HepG2 (cell line): ENCODE data around the gene ESPN. TPM values are rescaled to one million over a fixed set of nuclear protein-coding genes. Genes with fewer than 3 reads are reported as not detected.
A peak's percentile ranks its signal among the peaks of the same experiment; 100 is the strongest.

ENCODE experiments used
- ATAC-seq: fragments of 200-7000 bp; cut with Tn5 transposase; 3 replicates; pipeline ENCODE4 v1.9.1; 2020; ENCODE audit warnings: mild to moderate bottlenecking, moderate library complexity
- BruUV-seq: library from RNA; stranded (reverse); fragments of 400-500 nt; replicated peaks from 2 replicates; lab custom pipeline; 2021; lab: Mats Ljungman, UMichigan
- CTCF ChIA-PET: fragments of 300-600 bp; formaldehyde crosslinking; extraction: SDS; loops from one replicate; lab custom pipeline; 2021; ENCODE audit warnings: low total read pairs, inconsistent platforms, low intra/inter-chr PET ratio; lab: Yijun Ruan, JAX
- POLR2A ChIA-PET: fragments of 350-600 bp; sonication (Branson Sonifier 250); formaldehyde crosslinking; loops from one replicate; lab custom pipeline; 2020; ENCODE audit warnings: antibody characterized with exemption, inconsistent platforms; lab: Yijun Ruan, JAX
- DNase-seq: peaks from one replicate; pipeline ENCODE4 v3.0.0-alpha.2; 2015; ENCODE audit warnings: low spot score
- FAIRE-seq: peaks from 3 replicates; lab custom pipeline; 2011; peaks lifted over from hg19 to GRCh38; lab: Jason Lieb, UNC
- H2AFZ ChIP-seq: one replicate; pipeline ENCODE4 v1.6.1; 2011; ENCODE audit warnings: low read length, inconsistent platforms
- H3K27ac ChIP-seq: fragments of 300-600 bp; 3 replicates; pipeline ENCODE4 v1.8.0; 2011; ENCODE audit warnings: mixed run types, mild to moderate bottlenecking, mixed read lengths, low read length, inconsistent platforms; ENCODE audit not compliant: insufficient read depth; ENCODE audit errors: extremely low read length
- H3K27me3 ChIP-seq, 2 experiments: fragments of 200-600 bp in 1 of 2; 2 replicates in 1 of 2; 3 replicates in 1 of 2; pipeline versions ENCODE4 v1.6.0 to v1.8.0; 2011; ENCODE audit warnings: low read length in 2 of 2, mild to moderate bottlenecking in 2 of 2, moderate library complexity in 2 of 2, inconsistent platforms in 1 of 2; ENCODE audit not compliant: insufficient read depth in 2 of 2, control insufficient read depth in 1 of 2
- H3K36me3 ChIP-seq, 2 experiments: fragments of 200-600 bp in 1 of 2; replicated peaks in 1 of 2; 2 replicates in 1 of 2; 3 replicates in 1 of 2; pipeline versions ENCODE4 v1.5.1 to v1.8.0; 2011; ENCODE audit warnings: low read length in 2 of 2, inconsistent platforms in 1 of 2; ENCODE audit not compliant: insufficient read depth in 2 of 2, control insufficient read depth in 1 of 2
- H3K4me1 ChIP-seq: 2 replicates; pipeline ENCODE4 v1.5.1; 2012; ENCODE audit warnings: low read length, inconsistent platforms; ENCODE audit not compliant: insufficient read depth
- H3K4me2 ChIP-seq: 2 replicates; pipeline ENCODE4 v1.6.0; 2011; ENCODE audit warnings: low read depth, low read length, inconsistent platforms
- H3K4me3 ChIP-seq, 3 experiments: fragments of 200-600 bp in 1 of 3; sonication (generic), shearing (Covaris generic) in 1 of 3; replicated peaks in 1 of 3; 2 replicates each; pipeline ENCODE4 v1.5.1; 2011 to 2016; ENCODE audit warnings: low read length in 3 of 3, inconsistent platforms in 2 of 3, low read depth in 2 of 3, mild to moderate bottlenecking in 2 of 3, control low read depth in 1 of 3, mixed read lengths in 1 of 3; ENCODE audit not compliant: insufficient read depth in 1 of 3
- H3K79me2 ChIP-seq: one replicate; pipeline ENCODE4 v1.6.1; 2011; ENCODE audit warnings: low read length, inconsistent platforms; ENCODE audit not compliant: insufficient read depth
- H3K9ac ChIP-seq: 2 replicates; pipeline ENCODE4 v1.6.0; 2011; ENCODE audit warnings: mild to moderate bottlenecking, low read depth, low read length, inconsistent platforms; ENCODE audit not compliant: insufficient read depth
- H3K9me3 ChIP-seq: 2 replicates; pipeline ENCODE4 v1.5.1; 2012; ENCODE audit warnings: mild to moderate bottlenecking, low read length
- H4K20me1 ChIP-seq: 2 replicates; pipeline ENCODE4 v1.6.0; 2011; ENCODE audit warnings: inconsistent platforms, mild to moderate bottlenecking, low read length, moderate library complexity; ENCODE audit not compliant: insufficient read depth
- CEBPG ChIP-seq: IDR thresholded peaks from 2 replicates; pipeline ENCODE4 v1.6.1; 2016
- DNMT3B ChIP-seq: conservative IDR thresholded peaks from 2 replicates; pipeline ENCODE4 v1.6.1; 2016; ENCODE audit warnings: missing biosample characterization, control low read depth
- GATAD2A ChIP-seq: IDR thresholded peaks from 2 replicates; pipeline ENCODE4 v1.6.1; 2016
- IKZF5 ChIP-seq: IDR thresholded peaks from 2 replicates; pipeline ENCODE4 v1.6.1; 2018; ENCODE audit warnings: missing genetic modification reagents, mild to moderate bottlenecking, missing compliant biosample characterization
- KDM5B ChIP-seq: sonication (generic); formaldehyde crosslinking; IDR thresholded peaks from 2 replicates; pipeline ENCODE4 v1.4.0; 2020; ENCODE audit warnings: missing genetic modification reagents, mild to moderate bottlenecking, borderline replicate concordance
- MAFK ChIP-seq, 2 experiments: IDR thresholded peaks in 1 of 2; conservative IDR thresholded peaks in 1 of 2; 2 replicates each; pipeline ENCODE4 v1.6.1; 2011; ENCODE audit warnings: improper control_type of control experiment in 2 of 2, low read length in 2 of 2
- SAFB2 ChIP-seq: sonication (generic); formaldehyde crosslinking; IDR thresholded peaks from 2 replicates; pipeline ENCODE4 v1.5.1; 2020; ENCODE audit warnings: missing genetic modification reagents, low read depth, mild to moderate bottlenecking, borderline replicate concordance
- YY1 ChIP-seq: IDR thresholded peaks from 2 replicates; pipeline ENCODE4 v1.6.1; 2011; ENCODE audit warnings: low read length, low read depth, moderate library complexity, mild to moderate bottlenecking; ENCODE audit not compliant: insufficient read depth, insufficient replicate concordance
- ZNF121 ChIP-seq: sonication (generic); formaldehyde crosslinking; IDR thresholded peaks from 2 replicates; pipeline ENCODE4 v1.5.0; 2020; ENCODE audit warnings: mild to moderate bottlenecking, missing genetic modification reagents
- ZNF225 ChIP-seq: sonication (generic); formaldehyde crosslinking; IDR thresholded peaks from 2 replicates; pipeline ENCODE4 v1.4.0; 2020; ENCODE audit warnings: mild to moderate bottlenecking, missing genetic modification reagents
- ZNF235 ChIP-seq: sonication (generic); formaldehyde crosslinking; IDR thresholded peaks from 2 replicates; pipeline ENCODE4 v1.8.1; 2023; ENCODE audit warnings: mild to moderate bottlenecking, missing genetic modification reagents, borderline replicate concordance
- ZNF883 ChIP-seq: sonication (generic); formaldehyde crosslinking; IDR thresholded peaks from 2 replicates; pipeline ENCODE4 v1.5.1; 2020; ENCODE audit warnings: mild to moderate bottlenecking, missing genetic modification reagents; ENCODE audit errors: not compliant biosample characterization
- whole genome bisulfite sequencing: methylation state at CpG from one replicate; pipeline ENCODE4 v1.1.6; 2017; ENCODE audit warnings: low lambda C conversion rate; 5-methylcytosine and 5-hydroxymethylcytosine counted together
- in situ Hi-C: cut with HindIII; loops from 2 replicates; pipeline ENCODE4 v1.10.0; 2017; ENCODE audit warnings: low pct_unique_long_range_greater_than_20kb; ENCODE audit not compliant: extremely low pct_ligation_motif_present
- intact Hi-C: fragments of 100-400 bp; cut with micrococcal nuclease; formaldehyde crosslinking; loops from one replicate; pipeline ENCODE4 v1.10.0; 2022; ENCODE audit not compliant: unreplicated experiment
- polyA plus RNA-seq, 8 experiments: library from polyadenylated mRNA; depleted of rRNA in 3 of 8; stranded (reverse) in 7 of 8; unstranded in 1 of 8; fragments of >200 nt; fragmentation: Illumina TruSeq in 4 of 8; extraction: Trizol in 4 of 8; gene quantifications; 2 replicates each; pipeline versions ENCODE4 v1.2.1 to v1.2.3, GENCODE V29; 2011 to 2016; ENCODE audit warnings: low read depth in 4 of 8, missing spikeins in 1 of 8, mixed read lengths in 1 of 8; ENCODE audit not compliant: insufficient read depth in 1 of 8
- total RNA-seq, 5 experiments: library from RNA; depleted of rRNA; stranded (reverse); fragments of >200 nt; fragmentation: Illumina TruSeq; extraction: Trizol; gene quantifications; 2 replicates each; pipeline ENCODE4 v1.2.3, GENCODE V29; 2016; ENCODE audit warnings: low read depth in 1 of 5
- TF ChIP-seq, protein P1 (sequence below): IDR thresholded peaks from 2 replicates; pipeline ENCODE4 v1.6.1; 2016; ENCODE audit warnings: missing compliant biosample characterization, missing genetic modification reagents, borderline replicate concordance

ESPN gene
- total and polyA plus RNA-seq, 2 of the 13 experiments (the other 11 are each of a cell fraction or from before 2014, with no cell fraction given), result 48.6 to 54.2 TPM

- 14% methylated on average over 1 of the region's 10 CpGs for WGBS
- in situ Hi-C loops, result no loop called here
- BruUV-seq, result no TSS peak
Measured at GRCh38 chr1:6509919-6510291, 85.3 kb downstream of the ESPN start.

More at GRCh38 chr1:6509919-6510291, 85.3 kb downstream of the ESPN start:
- FAIRE-seq, result no peak
- no peaks in the 10 kb centered on the region for H3K9me3 ChIP-seq
- peaks cover 80% of the 10 kb centered on the region for H3K4me1 ChIP-seq
- TF ChIP-seq, protein P1, sequence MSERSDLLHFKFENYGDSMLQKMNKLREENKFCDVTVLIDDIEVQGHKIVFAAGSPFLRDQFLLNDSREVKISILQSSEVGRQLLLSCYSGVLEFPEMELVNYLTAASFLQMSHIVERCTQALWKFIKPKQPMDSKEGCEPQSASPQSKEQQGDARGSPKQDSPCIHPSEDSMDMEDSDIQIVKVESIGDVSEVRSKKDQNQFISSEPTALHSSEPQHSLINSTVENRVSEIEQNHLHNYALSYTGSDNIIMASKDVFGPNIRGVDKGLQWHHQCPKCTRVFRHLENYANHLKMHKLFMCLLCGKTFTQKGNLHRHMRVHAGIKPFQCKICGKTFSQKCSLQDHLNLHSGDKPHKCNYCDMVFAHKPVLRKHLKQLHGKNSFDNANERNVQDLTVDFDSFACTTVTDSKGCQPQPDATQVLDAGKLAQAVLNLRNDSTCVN (CRISPR knock-in tag), result 0 out of 2 replicates have a peak, but pooled peaks have one; percentile 32
- TF ChIP-seq SAFB2 (CRISPR knock-in tag) (no peak), ZNF121 (no peak), IKZF5 (CRISPR knock-in tag) (0 out of 2 replicates have a peak, but pooled peaks have one; percentile 17), YY1 (peak; percentile 22), ZNF225 (no peak), KDM5B (0 out of 2 replicates have a peak, but pooled peaks have one; percentile 51), GATAD2A (CRISPR knock-in tag) (0 out of 2 replicates have a peak, but pooled peaks have one; percentile 27), CEBPG (CRISPR knock-in tag) (peak; percentile 10; the same call in 1 of the 2 replicates), DNMT3B (CRISPR knock-in tag) (no peak), ZNF883 (CRISPR knock-in tag) (no peak), ZNF235 (CRISPR knock-in tag) (peak; percentile 35; the same call in 1 of the 2 replicates), MAFK (conservative IDR thresholded peaks at IDR 0.05 in 1 of 2, IDR thresholded peaks at IDR 0.05 in 1 of 2; ENCODE audit: low read length in 2 of 2) (no peak)
- no peak for DNase-seq
- H3K27ac ChIP-seq, result no peak overlapping the region
- peak overlapping the region; percentile 53 for H3K4me2 ChIP-seq
- H3K9ac ChIP-seq, result no peak overlapping the region
- H4K20me1 ChIP-seq, result no peaks in the 10 kb centered on the region
- H3K4me3 ChIP-seq, result peak overlapping the region in 1 of 3 experiments; percentile 23; a peak in 1 of 6 replicates
- no peak overlapping the region for H2AFZ ChIP-seq
- no peaks in the 10 kb centered on the region for H3K36me3 ChIP-seq
- ATAC-seq, result peak; percentile 1; the same call in 1 of the 3 replicates
- ChIA-PET CTCF (no interaction called here), POLR2A (interaction anchor here (1.2 kb wide), 1 partner anchor 45 kb away, joined by 3 read pairs; the partner anchor contains the start of genes NOL9 and TAS1R1)
- no peaks in the 10 kb centered on the region for H3K79me2 ChIP-seq
- H3K27me3 ChIP-seq, result peaks cover 20 to 38% of the 10 kb centered on the region in 2 experiments; a peak in 4 of 5 replicates
- intact Hi-C loops, result no loop called here
